ENCODE results near the gene GSTA1.
"Not testable (repeated sequence)": the region's sequence is repeated elsewhere in the genome, so short reads cannot be mapped to it uniquely, and the experiment has no call there.

DNA sequence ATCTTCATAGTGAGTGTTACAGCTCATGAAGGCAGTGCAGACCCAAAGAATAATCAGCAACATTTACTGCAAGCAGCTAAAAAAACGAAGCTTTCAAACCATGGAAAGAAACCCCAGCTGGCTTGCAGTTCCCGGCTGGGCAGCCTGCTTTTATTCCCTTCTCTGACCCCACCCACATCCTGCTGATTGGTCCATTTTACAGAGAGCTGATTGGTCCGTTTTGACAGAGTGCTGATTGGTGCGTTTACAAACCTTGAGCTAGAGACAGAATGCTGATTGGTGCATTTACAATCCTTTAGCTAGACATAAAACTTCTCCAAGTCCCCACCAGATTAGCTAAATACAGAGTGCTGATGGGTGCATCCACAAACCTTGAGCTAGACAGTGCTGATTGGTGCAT lies 25.0 kb upstream of the GSTA1 start:
- not testable (repeated sequence) for TF ChIP-seq POLR2AphosphoS5 (IDR thresholded peaks at IDR 0.05; ENCODE audit: borderline replicate concordance, low read depth, low read length); EZH2 (IDR thresholded peaks at IDR 0.05)
